H9 (cell line): ENCODE measurements around the gene CSNK1A1L. TPM values are rescaled to one million over a fixed set of nuclear protein-coding genes. Genes with fewer than 3 reads are reported as not detected.

ENCODE experiments used
- DNase-seq: peaks from one replicate; pipeline ENCODE4 v3.0.0-alpha.2; 2017
- H2AFZ ChIP-seq: one replicate; pipeline ENCODE4 v1.6.1; 2013; ENCODE audit warnings: mild to moderate bottlenecking, low read length, control low read depth, moderate library complexity
- H2AK5ac ChIP-seq: 2 replicates; pipeline ENCODE4 v1.6.1; 2013; ENCODE audit warnings: low read length, control low read depth, mixed read lengths; ENCODE audit not compliant: insufficient read length
- H2BK120ac ChIP-seq: one replicate; pipeline ENCODE4 v1.6.1; 2013; ENCODE audit warnings: low read depth, mild to moderate bottlenecking, low read length, control low read depth, inconsistent platforms; ENCODE audit not compliant: poor library complexity, severe bottlenecking
- H2BK12ac ChIP-seq: 2 replicates; pipeline ENCODE4 v1.6.1; 2013; ENCODE audit warnings: low read length, control low read depth, mixed read lengths, low read depth; ENCODE audit not compliant: insufficient read length
- H2BK15ac ChIP-seq: 2 replicates; pipeline ENCODE4 v1.6.1; 2013; ENCODE audit warnings: low read depth, low read length, control low read depth
- H2BK20ac ChIP-seq: one replicate; pipeline ENCODE4 v1.6.1; 2013; ENCODE audit warnings: low read depth, mild to moderate bottlenecking, low read length, control low read depth, inconsistent platforms; ENCODE audit not compliant: poor library complexity, severe bottlenecking
- H2BK5ac ChIP-seq: 2 replicates; pipeline ENCODE4 v1.6.1; 2013; ENCODE audit warnings: low read length, control low read depth, mixed read lengths; ENCODE audit not compliant: insufficient read length
- H3K14ac ChIP-seq: 2 replicates; pipeline ENCODE4 v1.6.1; 2013; ENCODE audit warnings: low read length, control low read depth; ENCODE audit not compliant: insufficient read depth
- H3K18ac ChIP-seq: 2 replicates; pipeline ENCODE4 v1.6.1; 2013; ENCODE audit warnings: low read depth, mild to moderate bottlenecking, mixed read lengths, low read length, control low read depth; ENCODE audit not compliant: insufficient read length
- H3K23ac ChIP-seq: 2 replicates; pipeline ENCODE4 v1.6.1; 2013; ENCODE audit warnings: low read length, control low read depth, mixed read lengths, low read depth; ENCODE audit not compliant: insufficient read length
- H3K23me2 ChIP-seq: 2 replicates; pipeline ENCODE4 v1.6.1; 2013; ENCODE audit warnings: low read depth, mild to moderate bottlenecking, mixed read lengths, low read length, control low read depth; ENCODE audit not compliant: insufficient read length, poor library complexity, severe bottlenecking
- H3K27ac ChIP-seq: 2 replicates; pipeline ENCODE4 v1.5.1; 2013; ENCODE audit warnings: low read length, control low read depth, mixed read lengths, low read depth; ENCODE audit not compliant: insufficient read length
- H3K27me3 ChIP-seq: 2 replicates; pipeline ENCODE4 v1.6.1; 2013; ENCODE audit warnings: low read length, control low read depth, inconsistent platforms; ENCODE audit not compliant: insufficient read depth
- H3K4ac ChIP-seq: 2 replicates; pipeline ENCODE4 v1.6.1; 2013; ENCODE audit warnings: low read depth, mild to moderate bottlenecking, control low read depth, inconsistent platforms, low read length, moderate library complexity
- H3K4me1 ChIP-seq: 2 replicates; pipeline ENCODE4 v1.6.1; 2013; ENCODE audit warnings: low read length, control low read depth, inconsistent platforms; ENCODE audit not compliant: insufficient read depth
- H3K4me2 ChIP-seq: 2 replicates; pipeline ENCODE4 v1.6.1; 2013; ENCODE audit warnings: low read length, control low read depth, mixed read lengths; ENCODE audit not compliant: insufficient read length, insufficient read depth
- H3K56ac ChIP-seq: 2 replicates; pipeline ENCODE4 v1.6.1; 2013; ENCODE audit warnings: low read depth, mild to moderate bottlenecking, mixed read lengths, low read length, control low read depth; ENCODE audit not compliant: insufficient read length
- H3K79me1 ChIP-seq: 2 replicates; pipeline ENCODE4 v1.6.1; 2013; ENCODE audit warnings: low read depth, mild to moderate bottlenecking, moderate library complexity, low read length, control low read depth, inconsistent platforms; ENCODE audit not compliant: insufficient read depth, poor library complexity, severe bottlenecking
- H3K79me2 ChIP-seq: 2 replicates; pipeline ENCODE4 v1.6.1; 2013; ENCODE audit warnings: low read length, control low read depth, inconsistent platforms; ENCODE audit not compliant: insufficient read depth
- H3K9ac ChIP-seq: 2 replicates; pipeline ENCODE4 v1.6.1; 2013; ENCODE audit warnings: low read length, control low read depth, mixed read lengths; ENCODE audit not compliant: insufficient read length; ENCODE audit errors: extremely low read depth
- H3K9me3 ChIP-seq: one replicate; pipeline ENCODE4 v1.6.1; 2013; ENCODE audit warnings: low read depth, low read length, inconsistent platforms; ENCODE audit not compliant: control insufficient read depth
- H3T11ph ChIP-seq: one replicate; pipeline ENCODE4 v1.6.1; 2013; ENCODE audit warnings: mild to moderate bottlenecking, low read length, control low read depth, inconsistent platforms
- H4K20me1 ChIP-seq: one replicate; pipeline ENCODE4 v1.6.1; 2013; ENCODE audit not compliant: control insufficient read depth, insufficient read length, insufficient read depth
- H4K5ac ChIP-seq: 2 replicates; pipeline ENCODE4 v1.6.1; 2013; ENCODE audit warnings: low read depth, mild to moderate bottlenecking, mixed read lengths, low read length, control low read depth; ENCODE audit not compliant: insufficient read length
- H4K8ac ChIP-seq: replicated peaks from 2 replicates; pipeline ENCODE4 v1.6.1; 2013; ENCODE audit warnings: low read length, control low read depth, mixed read lengths, low read depth; ENCODE audit not compliant: insufficient read length
- H4K91ac ChIP-seq: 2 replicates; pipeline ENCODE4 v1.6.1; 2013; ENCODE audit warnings: low read depth, mild to moderate bottlenecking, moderate library complexity, mixed read lengths, low read length, control low read depth; ENCODE audit not compliant: insufficient read length
- H3K27ac Mint-ChIP-seq, 3 experiments: 2 replicates in 2 of 3; 3 replicates in 1 of 3; pipeline ENCODE4 v1.8.0; 2020 to 2021; ENCODE audit warnings: mixed read lengths in 3 of 3, mild to moderate bottlenecking in 1 of 3, moderate library complexity in 1 of 3
- H3K27me3 Mint-ChIP-seq: 2 replicates; pipeline ENCODE4 v1.8.0; 2021; ENCODE audit warnings: low read depth, mild to moderate bottlenecking, moderate library complexity, mixed read lengths
- H3K36me3 Mint-ChIP-seq, 3 experiments: 2 replicates in 2 of 3; 3 replicates in 1 of 3; pipeline ENCODE4 v1.8.0; 2020 to 2021; ENCODE audit warnings: low read depth in 3 of 3, mixed read lengths in 3 of 3; ENCODE audit not compliant: insufficient read depth in 1 of 3
- H3K4me1 Mint-ChIP-seq, 2 experiments: 2 replicates each; pipeline ENCODE4 v1.8.0; 2020; ENCODE audit warnings: mixed read lengths in 2 of 2
- H3K4me3 Mint-ChIP-seq, 2 experiments: 2 replicates in 1 of 2; 3 replicates in 1 of 2; pipeline ENCODE4 v1.8.0; 2020 to 2021; ENCODE audit warnings: mild to moderate bottlenecking in 2 of 2, mixed read lengths in 2 of 2, moderate library complexity in 1 of 2
- H3K9me3 Mint-ChIP-seq, 2 experiments: 2 replicates in 1 of 2; 3 replicates in 1 of 2; pipeline ENCODE4 v1.8.0; 2020; ENCODE audit warnings: mild to moderate bottlenecking in 2 of 2, mixed read lengths in 2 of 2, moderate library complexity in 1 of 2
- WGBS: extraction: QIAGEN DNeasy Blood & Tissue Kit; methylation state at CpG from one replicate; pipeline ENCODE4 v1.1.7; 2013; ENCODE audit warnings: missing lambda C conversion rate, low lambda C conversion rate, mixed read lengths; ENCODE audit not compliant: insufficient read length; ENCODE audit errors: extremely low coverage; 5-methylcytosine and 5-hydroxymethylcytosine counted together
- total RNA-seq: library from RNA; stranded (reverse); gene quantifications from 2 replicates; pipeline ENCODE4 v1.2.1, GENCODE V29; 2021
- TF ChIP-seq, protein P1 (sequence below): fragments of 200-600 bp; sonication (generic); conservative IDR thresholded peaks from 3 replicates; pipeline ENCODE4 v1.8.0; 2021; ENCODE audit warnings: antibody characterized with exemption, mild to moderate bottlenecking

The CSNK1A1L gene
- total RNA-seq, 1 experiment from 2014 or later: not detected

DNA sequence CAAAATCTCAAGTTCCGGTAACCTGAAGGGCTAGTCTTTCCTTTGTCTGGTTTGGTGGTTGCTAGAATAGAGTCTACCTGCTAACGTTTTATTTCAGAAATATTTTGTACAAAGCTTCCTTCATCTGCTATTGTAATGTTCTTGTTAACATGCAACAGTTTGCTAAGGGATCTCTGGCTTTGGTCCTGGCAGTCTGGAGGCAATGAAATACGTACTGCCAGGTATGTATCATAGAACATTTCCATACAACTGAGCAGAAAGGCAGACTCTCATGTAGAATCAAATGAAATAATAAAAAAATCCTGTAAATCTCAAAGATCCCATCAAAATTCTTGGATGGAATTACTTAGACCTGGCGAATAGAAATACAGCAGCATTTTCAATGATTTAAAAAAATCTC is 8.8 kb upstream of the CSNK1A1L start:
- H3K9me3 Mint-ChIP-seq: no peaks in the 10 kb centered on the region
- H3T11ph ChIP-seq: no peak overlapping the region
- H3K9ac ChIP-seq: no peak overlapping the region
- H3K79me2 ChIP-seq: no peaks in the 10 kb centered on the region
- no peak overlapping the region for H2AFZ ChIP-seq
- no peaks in the 10 kb centered on the region for H4K20me1 ChIP-seq
- H3K18ac ChIP-seq: no peak overlapping the region
- no peak for DNase-seq
- no peak overlapping the region for H3K27ac ChIP-seq
- H3K79me1 ChIP-seq: no peaks in the 10 kb centered on the region
- H2BK120ac ChIP-seq: no peak overlapping the region
- H3K27me3 Mint-ChIP-seq: no peaks in the 10 kb centered on the region
- no peak overlapping the region for H3K4ac ChIP-seq
- no peaks in the 10 kb centered on the region for H3K9me3 ChIP-seq
- peaks cover 0 to 2% of the 10 kb centered on the region in 2 experiments; a peak in 1 of 4 replicates for H3K4me1 Mint-ChIP-seq
- no peaks in the 10 kb centered on the region for H3K27me3 ChIP-seq
- H2BK12ac ChIP-seq: no peak overlapping the region
- no peak overlapping the region for H3K14ac ChIP-seq
- H3K23ac ChIP-seq: no peak overlapping the region
- H4K91ac ChIP-seq: no peak overlapping the region
- H4K8ac ChIP-seq: no peak overlapping the region
- no peak overlapping the region for H3K4me3 Mint-ChIP-seq
- no peak overlapping the region for H3K4me2 ChIP-seq
- no peak overlapping the region for H3K27ac Mint-ChIP-seq
- no peaks in the 10 kb centered on the region for H3K23me2 ChIP-seq
- TF ChIP-seq, protein P1, sequence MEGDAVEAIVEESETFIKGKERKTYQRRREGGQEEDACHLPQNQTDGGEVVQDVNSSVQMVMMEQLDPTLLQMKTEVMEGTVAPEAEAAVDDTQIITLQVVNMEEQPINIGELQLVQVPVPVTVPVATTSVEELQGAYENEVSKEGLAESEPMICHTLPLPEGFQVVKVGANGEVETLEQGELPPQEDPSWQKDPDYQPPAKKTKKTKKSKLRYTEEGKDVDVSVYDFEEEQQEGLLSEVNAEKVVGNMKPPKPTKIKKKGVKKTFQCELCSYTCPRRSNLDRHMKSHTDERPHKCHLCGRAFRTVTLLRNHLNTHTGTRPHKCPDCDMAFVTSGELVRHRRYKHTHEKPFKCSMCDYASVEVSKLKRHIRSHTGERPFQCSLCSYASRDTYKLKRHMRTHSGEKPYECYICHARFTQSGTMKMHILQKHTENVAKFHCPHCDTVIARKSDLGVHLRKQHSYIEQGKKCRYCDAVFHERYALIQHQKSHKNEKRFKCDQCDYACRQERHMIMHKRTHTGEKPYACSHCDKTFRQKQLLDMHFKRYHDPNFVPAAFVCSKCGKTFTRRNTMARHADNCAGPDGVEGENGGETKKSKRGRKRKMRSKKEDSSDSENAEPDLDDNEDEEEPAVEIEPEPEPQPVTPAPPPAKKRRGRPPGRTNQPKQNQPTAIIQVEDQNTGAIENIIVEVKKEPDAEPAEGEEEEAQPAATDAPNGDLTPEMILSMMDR: no peak
- H2BK20ac ChIP-seq: no peak overlapping the region
- H2BK5ac ChIP-seq: no peak overlapping the region
- no peak overlapping the region for H2AK5ac ChIP-seq
- H4K5ac ChIP-seq: no peak overlapping the region
- WGBS: no CpG with 5 or more reads among the region's 4 CpGs
- H3K36me3 Mint-ChIP-seq: no peaks in the 10 kb centered on the region
- H2BK15ac ChIP-seq: no peak overlapping the region
- H3K56ac ChIP-seq: no peak overlapping the region
- no peaks in the 10 kb centered on the region for H3K4me1 ChIP-seq
